Epithelial cell of esophagus (primary cell): ENCODE results near the gene HOXC6.

Source experiments
- DNase-seq: peaks from one replicate; pipeline ENCODE4 v3.0.0; 2010; ENCODE audit warnings: low read depth
- H3K4me3 ChIP-seq: 2 replicates; pipeline ENCODE4 v1.5.1; 2011; ENCODE audit warnings: mild to moderate bottlenecking, low read length, control low read depth
- CTCF ChIP-seq: IDR thresholded peaks from 2 replicates; pipeline ENCODE4 v1.5.1; 2011; ENCODE audit warnings: low read depth, mild to moderate bottlenecking, low read length, control low read depth, inconsistent platforms; ENCODE audit not compliant: insufficient read depth; ENCODE audit errors: missing control alignments

HOXC6 gene

GRCh38 chr12:54033106-54033979, 5.1 kb downstream of the HOXC6 start:
- H3K4me3 ChIP-seq, result peak overlapping the region; percentile 22
- no peak for TF ChIP-seq CTCF
- DNase-seq, result no peak

- TF ChIP-seq CTCF, result no peak
- DNase-seq, result no peak
- no peak overlapping the region for H3K4me3 ChIP-seq
Measured at GRCh38 chr12:54033980-54034784, 5.9 kb downstream of the HOXC6 start.

GRCh38 chr12:54034785-54035310, 6.6 kb downstream of the HOXC6 start:
- DNase-seq, result no peak
- TF ChIP-seq CTCF, result no peak
- no peak overlapping the region for H3K4me3 ChIP-seq

GRCh38 chr12:54035568-54036264, 7.5 kb downstream of the HOXC6 start:
- no peak for DNase-seq
- no peak for TF ChIP-seq CTCF
- no peak overlapping the region for H3K4me3 ChIP-seq

- no peak overlapping the region for H3K4me3 ChIP-seq
- DNase-seq, result peak; percentile 60
- no peak for TF ChIP-seq CTCF
Measured at GRCh38 chr12:54036620-54037359, 8.6 kb downstream of the HOXC6 start.
